ENCODE results near the gene MUC16.
"Not testable (repeated sequence)": the region's sequence is repeated elsewhere in the genome, so short reads cannot be mapped to it uniquely, and the experiment has no call there.

MUC16 gene

GRCh38 chr19:9009935-9010651 is at the start of gene MUC16:
Gene MUC16, minus strand, starts transcription at chr19:9010409.
- in situ Hi-C loops (cut with MboI; ENCODE audit: low sequenced_read_pairs) = no loop called here

- in situ Hi-C loops (cut with MboI; ENCODE audit: low sequenced_read_pairs) = no loop called here
Measured at GRCh38 chr19:9058905-9059667, 48.9 kb upstream of the MUC16 start.

GRCh38 chr19:9057505-9058258 is 47.5 kb upstream of the MUC16 start:
- in situ Hi-C loops (cut with MboI; ENCODE audit: low sequenced_read_pairs) = no loop called here

GRCh38 chr19:9056131-9056530 is 45.9 kb upstream of the MUC16 start:
- in situ Hi-C loops (cut with MboI; ENCODE audit: low sequenced_read_pairs) = not testable (repeated sequence)

- in situ Hi-C loops (cut with MboI; ENCODE audit: low sequenced_read_pairs) = no loop called here
Measured at GRCh38 chr19:9054765-9055164, 44.6 kb upstream of the MUC16 start.

GRCh38 chr19:9054207-9054606 is 44.0 kb upstream of the MUC16 start:
- in situ Hi-C loops (cut with MboI; ENCODE audit: low sequenced_read_pairs) = no loop called here

- in situ Hi-C loops (cut with MboI; ENCODE audit: low sequenced_read_pairs) = not testable (repeated sequence)
Measured at GRCh38 chr19:9053674-9054073, 43.5 kb upstream of the MUC16 start.

GRCh38 chr19:9052894-9053293 is 42.7 kb upstream of the MUC16 start:
- in situ Hi-C loops (cut with MboI; ENCODE audit: low sequenced_read_pairs) = no loop called here

GRCh38 chr19:9046694-9047093 is 36.5 kb upstream of the MUC16 start:
- in situ Hi-C loops (cut with MboI; ENCODE audit: low sequenced_read_pairs) = no loop called here

- in situ Hi-C loops (cut with MboI; ENCODE audit: low sequenced_read_pairs) = no loop called here
Measured at GRCh38 chr19:9044449-9044848, 34.2 kb upstream of the MUC16 start.

GRCh38 chr19:9043524-9043923 is 33.3 kb upstream of the MUC16 start:
- in situ Hi-C loops (cut with MboI; ENCODE audit: low sequenced_read_pairs) = no loop called here

GRCh38 chr19:9041023-9041422 is 30.8 kb upstream of the MUC16 start:
- in situ Hi-C loops (cut with MboI; ENCODE audit: low sequenced_read_pairs) = no loop called here

- in situ Hi-C loops (cut with MboI; ENCODE audit: low sequenced_read_pairs) = no loop called here
Measured at GRCh38 chr19:9040131-9040530, 29.9 kb upstream of the MUC16 start.

GRCh38 chr19:9039728-9040127 is 29.5 kb upstream of the MUC16 start:
- in situ Hi-C loops (cut with MboI; ENCODE audit: low sequenced_read_pairs) = no loop called here

- in situ Hi-C loops (cut with MboI; ENCODE audit: low sequenced_read_pairs) = no loop called here
Measured at GRCh38 chr19:9037400-9038062, 27.3 kb upstream of the MUC16 start.

GRCh38 chr19:9032136-9032631 is 22.0 kb upstream of the MUC16 start:
- in situ Hi-C loops (cut with MboI; ENCODE audit: low sequenced_read_pairs) = no loop called here

- in situ Hi-C loops (cut with MboI; ENCODE audit: low sequenced_read_pairs) = no loop called here
Measured at GRCh38 chr19:9018163-9018875, 8.1 kb upstream of the MUC16 start.

GRCh38 chr19:9014803-9015202 is 4.6 kb upstream of the MUC16 start:
- in situ Hi-C loops (cut with MboI; ENCODE audit: low sequenced_read_pairs) = no loop called here

- in situ Hi-C loops (cut with MboI; ENCODE audit: low sequenced_read_pairs) = no loop called here
Measured at GRCh38 chr19:9013988-9014387, 3.8 kb upstream of the MUC16 start.

GRCh38 chr19:9011875-9012274 is 1.7 kb upstream of the MUC16 start:
- in situ Hi-C loops (cut with MboI; ENCODE audit: low sequenced_read_pairs) = no loop called here

Data from HL-60/S4 treated with retinoic acid at 250 ng/mL for 4 days and 3 days (cell line).